ENCODE results near the gene MKS1. TPM values are rescaled to one million over a fixed set of nuclear protein-coding genes. Genes with fewer than 3 reads are reported as not detected.

Gene MKS1
- total RNA-seq, 2 experiments from 2014 or later: 26.4 to 31.8 TPM

GRCh38 chr17:58183514-58183913, 35.5 kb downstream of the MKS1 start:
- ChIA-PET POLR2A (no interaction called here), CTCF (no interaction called here)

- ChIA-PET CTCF (no interaction called here), POLR2A (no interaction called here)
Measured at GRCh38 chr17:58181796-58182195, 37.3 kb downstream of the MKS1 start.

DNA sequence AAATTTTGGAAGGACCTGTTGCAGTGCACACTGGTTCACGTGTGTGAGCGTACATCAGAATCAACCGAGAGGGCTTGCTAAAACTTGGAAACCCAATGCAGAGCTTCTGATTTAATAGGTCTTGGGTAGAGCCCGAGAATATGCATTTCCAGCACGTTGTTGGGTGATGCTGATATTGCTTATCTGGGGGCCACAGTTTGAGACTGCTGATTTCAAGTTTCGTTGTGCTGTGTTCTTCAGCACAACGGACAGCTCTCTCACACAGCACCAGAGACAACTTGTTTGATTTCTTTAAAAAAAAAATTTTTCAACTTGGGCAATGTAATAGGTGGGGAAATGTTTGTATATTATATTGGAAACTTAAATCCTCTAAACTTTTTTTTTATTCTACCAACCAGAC, 42.9 kb downstream of the MKS1 start:
- CTCF ChIA-PET: no interaction called here
- POLR2A ChIA-PET: no interaction called here

DNA sequence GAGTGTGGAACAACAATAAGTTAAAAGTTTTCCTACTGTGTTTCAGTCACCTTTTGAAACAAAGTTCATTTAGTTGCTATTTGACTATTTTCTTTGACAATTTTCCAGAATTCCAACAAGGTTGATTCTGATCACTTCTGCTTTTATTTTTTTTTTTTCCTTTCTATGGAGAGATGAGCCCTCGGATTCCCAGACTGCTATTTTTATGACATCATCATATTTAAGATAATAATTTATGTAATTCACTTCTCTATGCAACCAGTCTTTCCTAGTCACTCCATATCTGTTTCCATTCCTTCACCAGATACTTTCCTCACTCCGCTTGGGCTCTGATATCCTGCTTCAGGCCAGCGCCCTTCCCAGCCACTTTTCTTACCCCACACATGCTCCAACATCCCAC, 44.2 kb downstream of the MKS1 start:
- CTCF ChIA-PET: no interaction called here
- POLR2A ChIA-PET: no interaction called here

DNA sequence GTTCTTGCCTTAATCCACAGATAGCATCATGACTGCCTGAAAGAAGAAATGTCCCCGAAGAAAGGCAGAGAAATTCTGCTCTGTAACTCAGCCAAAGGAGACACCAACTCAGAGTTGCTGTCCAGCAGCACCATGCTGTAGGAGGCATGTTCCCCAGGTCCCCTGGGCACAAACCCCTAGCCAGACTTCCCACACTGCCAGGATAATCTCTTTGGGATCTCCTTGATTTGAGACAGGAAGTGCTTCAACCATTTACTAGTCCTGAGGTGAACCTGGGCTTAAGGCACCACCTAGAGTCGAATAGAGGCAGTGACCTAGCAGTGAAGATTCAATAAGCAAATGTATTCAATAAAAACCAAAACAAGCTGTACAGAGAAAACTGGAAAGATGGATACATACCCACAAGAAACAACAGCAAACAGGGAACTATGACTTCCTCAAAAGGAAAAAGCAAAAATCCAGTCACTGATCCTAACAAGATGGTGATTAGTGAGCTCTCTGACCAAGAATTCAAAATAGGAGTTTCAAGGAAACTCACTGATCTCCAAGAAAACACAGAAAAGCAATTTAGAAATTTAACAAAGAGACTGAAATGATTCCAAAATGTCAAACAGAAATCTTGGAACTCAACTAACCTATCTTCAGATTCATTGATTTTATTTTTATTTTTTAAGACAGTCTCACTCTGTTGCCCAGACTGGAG, 46.5 kb downstream of the MKS1 start:
- POLR2A ChIA-PET: no interaction called here

DNA sequence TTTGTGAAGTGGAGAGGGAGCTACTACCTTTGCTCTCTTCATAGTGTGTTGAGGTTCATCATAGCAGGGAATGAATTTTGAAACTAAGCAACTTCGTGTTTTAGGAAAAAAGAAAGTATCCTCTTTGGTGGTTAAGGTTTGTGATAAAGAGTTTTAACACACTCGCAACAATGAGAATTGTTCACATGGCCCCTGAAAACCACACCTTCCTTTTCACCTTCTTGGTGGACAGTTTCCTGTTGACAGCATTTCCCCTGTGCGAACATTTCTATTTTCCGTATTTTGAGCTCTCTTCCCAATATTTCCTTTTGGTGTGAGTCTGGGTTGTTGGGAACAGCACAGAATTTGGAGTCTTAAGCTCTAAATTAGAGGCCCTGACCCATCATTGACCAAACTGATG, 48.4 kb downstream of the MKS1 start:
- ChIA-PET CTCF (interaction anchor here (0.8 to 1.3 kb wide), 2 partner anchors 20 to 30 kb away, joined by 3 read pairs; no protein-coding TSS in a partner anchor), POLR2A (no interaction called here)

More for the DNA sequence above, 46.5 kb downstream of the MKS1 start:
- CTCF ChIA-PET: interaction anchor here (0.7 to 1.5 kb wide), 6 partner anchors 16 to 312 kb away, joined by 3 to 5 read pairs (median 4); no protein-coding TSS in a partner anchor

GRCh38 chr17:58166682-58167081, 52.4 kb downstream of the MKS1 start, which contains the start of gene OR4D2:
Gene OR4D2, plus strand, starts transcription at chr17:58166982. Its CDS starts 2,674 bp downstream, at chr17:58169656.
- ChIA-PET CTCF (no interaction called here), POLR2A (no interaction called here)

DNA sequence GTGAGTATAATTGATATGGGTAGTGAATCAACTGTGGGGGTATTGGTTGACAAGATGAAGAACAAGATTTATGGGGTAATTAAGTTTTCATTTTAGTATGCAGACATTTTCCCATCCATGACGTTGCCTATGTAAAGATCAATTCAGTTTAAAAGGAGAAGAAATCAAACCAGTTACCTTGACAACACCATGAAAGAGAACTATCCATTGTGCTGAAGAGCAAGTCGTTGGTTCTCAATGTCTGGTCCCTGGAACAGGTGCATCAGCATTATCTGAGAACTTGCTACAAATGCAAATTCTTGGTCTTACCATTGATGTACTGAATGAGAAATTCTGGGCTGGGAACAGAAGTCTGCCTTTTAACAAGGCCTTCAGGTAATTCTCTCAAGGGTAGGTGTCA, 53.1 kb downstream of the MKS1 start:
- POLR2A ChIA-PET: no interaction called here
- CTCF ChIA-PET: interaction anchor here (1.2 kb wide), 1 partner anchor 12 kb away, joined by 5 read pairs; no protein-coding TSS in a partner anchor

DNA sequence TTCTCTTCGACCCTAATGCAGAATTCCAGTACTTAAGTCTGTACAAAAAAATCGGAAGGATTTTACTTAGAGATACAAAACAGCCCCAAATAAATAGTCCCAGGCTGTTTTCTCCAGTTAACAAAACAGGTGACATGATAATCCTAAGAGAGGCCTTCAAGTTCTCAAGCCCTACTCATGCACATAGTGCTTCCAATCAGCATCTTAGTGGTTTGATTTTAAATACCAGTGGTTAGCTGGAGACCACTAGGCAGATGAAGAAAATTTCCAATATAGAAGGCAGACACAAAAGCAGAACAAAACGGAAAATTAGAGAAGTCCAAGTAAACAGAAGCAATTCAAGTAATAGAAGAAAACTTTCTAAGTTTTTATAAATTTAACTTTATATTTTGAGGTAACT, 57.5 kb downstream of the MKS1 start:
- POLR2A ChIA-PET: no interaction called here

DNA sequence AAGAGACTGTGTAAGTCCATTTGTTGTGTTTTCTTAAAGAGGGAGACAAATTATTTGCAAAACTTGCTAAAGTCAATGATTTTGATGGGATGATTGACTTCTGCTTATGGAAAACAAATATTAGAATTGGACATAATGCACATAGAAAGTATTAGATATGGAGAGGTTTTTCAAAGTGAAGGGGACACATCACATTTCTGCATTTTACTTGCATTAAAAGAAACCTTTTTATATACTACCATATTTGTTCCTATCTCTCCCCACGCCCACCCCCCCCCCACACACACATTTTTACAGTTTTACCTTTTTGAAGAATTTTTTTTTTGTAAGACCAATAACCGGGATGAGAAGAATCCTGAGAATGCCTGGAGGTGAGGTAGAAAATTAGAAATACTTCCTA, 60.9 kb downstream of the MKS1 start:
- CTCF ChIA-PET: no interaction called here
- POLR2A ChIA-PET: no interaction called here

More for the DNA sequence above, 57.5 kb downstream of the MKS1 start:
- CTCF ChIA-PET: no interaction called here

- ChIA-PET POLR2A (interaction anchor here (1.2 kb wide), 1 partner anchor 62 kb away, joined by 4 read pairs; no protein-coding TSS in a partner anchor), CTCF (interaction anchor here (0.9 to 1.0 kb wide), 2 partner anchors 15 to 34 kb away, joined by 3 read pairs; no protein-coding TSS in a partner anchor)
Measured at GRCh38 chr17:58156839-58157803, 61.9 kb downstream of the MKS1 start.

Other genes with a start within 250 kb of the MKS1 start
- gene VEZF1, start 231.0 kb downstream of the MKS1 start, total RNA-seq: 10 to 100 TPM; 21.7 to 23.3 TPM
- 100 to 1,000 TPM; 467 to 508 TPM for gene SRSF1, start 212.0 kb downstream of the MKS1 start, total RNA-seq
- gene DYNLL2, start 135.8 kb downstream of the MKS1 start, total RNA-seq: 10 to 100 TPM; 36.1 to 36.5 TPM
- gene OR4D1, start 70.9 kb downstream of the MKS1 start, total RNA-seq: under 1 TPM; 0.08 to 0.15 TPM
- not detected for gene OR4D2, start 52.3 kb downstream of the MKS1 start, total RNA-seq
- gene EPX, start 26.5 kb downstream of the MKS1 start, total RNA-seq: not detected
- not detected for gene LPO, start 19.3 kb upstream of the MKS1 start, total RNA-seq
- not detected for gene MPO, start 61.7 kb upstream of the MKS1 start, total RNA-seq
- gene TSPOAP1, start 109.5 kb upstream of the MKS1 start, total RNA-seq: 1 to 10 TPM; 7.2 to 7.3 TPM
- 100 to 1,000 TPM; 128 to 143 TPM for gene SUPT4H1, start 132.9 kb upstream of the MKS1 start, total RNA-seq
- under 1 TPM; 0.67 to 0.78 TPM for gene RNF43, start 198.3 kb upstream of the MKS1 start, total RNA-seq